PC-9 (cell line): ENCODE results near the gene AGTPBP1.

Source experiments
- EZH2 ChIP-seq: fragments of 200-600 bp; sonication (generic); IDR thresholded peaks from 2 replicates; pipeline ENCODE4 v1.8.0; 2017; ENCODE audit warnings: antibody characterized with exemption, low read depth
- TF ChIP-seq, protein P1 (sequence below): fragments of 200-600 bp; sonication (generic); conservative IDR thresholded peaks from 2 replicates; pipeline ENCODE4 v1.6.1; 2017; ENCODE audit warnings: mixed run types, antibody characterized with exemption, mild to moderate bottlenecking, moderate library complexity

GRCh38 chr9:85602742-85603141 is 139.0 kb downstream of the AGTPBP1 start:
- TF ChIP-seq, protein P1, sequence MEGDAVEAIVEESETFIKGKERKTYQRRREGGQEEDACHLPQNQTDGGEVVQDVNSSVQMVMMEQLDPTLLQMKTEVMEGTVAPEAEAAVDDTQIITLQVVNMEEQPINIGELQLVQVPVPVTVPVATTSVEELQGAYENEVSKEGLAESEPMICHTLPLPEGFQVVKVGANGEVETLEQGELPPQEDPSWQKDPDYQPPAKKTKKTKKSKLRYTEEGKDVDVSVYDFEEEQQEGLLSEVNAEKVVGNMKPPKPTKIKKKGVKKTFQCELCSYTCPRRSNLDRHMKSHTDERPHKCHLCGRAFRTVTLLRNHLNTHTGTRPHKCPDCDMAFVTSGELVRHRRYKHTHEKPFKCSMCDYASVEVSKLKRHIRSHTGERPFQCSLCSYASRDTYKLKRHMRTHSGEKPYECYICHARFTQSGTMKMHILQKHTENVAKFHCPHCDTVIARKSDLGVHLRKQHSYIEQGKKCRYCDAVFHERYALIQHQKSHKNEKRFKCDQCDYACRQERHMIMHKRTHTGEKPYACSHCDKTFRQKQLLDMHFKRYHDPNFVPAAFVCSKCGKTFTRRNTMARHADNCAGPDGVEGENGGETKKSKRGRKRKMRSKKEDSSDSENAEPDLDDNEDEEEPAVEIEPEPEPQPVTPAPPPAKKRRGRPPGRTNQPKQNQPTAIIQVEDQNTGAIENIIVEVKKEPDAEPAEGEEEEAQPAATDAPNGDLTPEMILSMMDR, result no peak
- no peak for TF ChIP-seq EZH2
